ENCODE data around the gene GJB3.
"Not testable (repeated sequence)": the region's sequence is repeated elsewhere in the genome, so short reads cannot be mapped to it uniquely, and the experiment has no call there.

The GJB3 gene

DNA sequence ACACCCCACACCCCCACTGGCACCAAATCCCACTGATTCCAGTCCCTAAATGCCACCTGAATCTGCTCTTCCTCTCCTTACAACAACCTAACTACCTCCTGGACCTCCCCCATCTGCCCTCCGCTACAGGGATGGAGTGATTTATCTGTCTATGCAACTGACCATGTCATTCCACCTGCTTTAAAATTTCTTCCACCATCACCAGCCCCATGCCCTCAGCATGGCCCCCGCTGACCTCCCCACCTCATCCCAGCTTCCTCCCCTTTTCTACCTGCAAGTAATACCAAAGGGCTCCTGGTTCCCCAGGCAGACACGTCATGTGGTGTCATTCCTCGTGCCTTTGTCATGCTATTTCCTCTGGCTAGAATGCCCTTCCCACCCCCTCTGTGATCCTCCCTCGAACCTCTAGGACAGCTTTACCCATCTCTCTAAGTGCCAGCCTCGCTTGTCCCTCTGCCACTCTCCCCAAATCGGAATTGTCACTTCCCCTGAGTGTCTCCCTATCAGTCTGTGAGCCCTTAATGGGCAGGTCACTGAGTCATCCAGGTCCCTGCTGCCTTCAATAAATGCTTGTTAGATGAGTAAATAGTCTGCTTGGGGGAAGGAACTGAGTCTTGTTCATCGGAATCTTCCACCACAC, 17.8 kb upstream of the GJB3 start:
- H3K27ac ChIP-seq, result peak overlapping the region; percentile 89
- DNase-seq (ENCODE audit: low spot score), result peak; percentile 93
- TF ChIP-seq, protein P1, sequence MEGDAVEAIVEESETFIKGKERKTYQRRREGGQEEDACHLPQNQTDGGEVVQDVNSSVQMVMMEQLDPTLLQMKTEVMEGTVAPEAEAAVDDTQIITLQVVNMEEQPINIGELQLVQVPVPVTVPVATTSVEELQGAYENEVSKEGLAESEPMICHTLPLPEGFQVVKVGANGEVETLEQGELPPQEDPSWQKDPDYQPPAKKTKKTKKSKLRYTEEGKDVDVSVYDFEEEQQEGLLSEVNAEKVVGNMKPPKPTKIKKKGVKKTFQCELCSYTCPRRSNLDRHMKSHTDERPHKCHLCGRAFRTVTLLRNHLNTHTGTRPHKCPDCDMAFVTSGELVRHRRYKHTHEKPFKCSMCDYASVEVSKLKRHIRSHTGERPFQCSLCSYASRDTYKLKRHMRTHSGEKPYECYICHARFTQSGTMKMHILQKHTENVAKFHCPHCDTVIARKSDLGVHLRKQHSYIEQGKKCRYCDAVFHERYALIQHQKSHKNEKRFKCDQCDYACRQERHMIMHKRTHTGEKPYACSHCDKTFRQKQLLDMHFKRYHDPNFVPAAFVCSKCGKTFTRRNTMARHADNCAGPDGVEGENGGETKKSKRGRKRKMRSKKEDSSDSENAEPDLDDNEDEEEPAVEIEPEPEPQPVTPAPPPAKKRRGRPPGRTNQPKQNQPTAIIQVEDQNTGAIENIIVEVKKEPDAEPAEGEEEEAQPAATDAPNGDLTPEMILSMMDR (conservative IDR thresholded peaks at IDR 0.05; ENCODE audit: low read depth), result no peak
- ChIA-PET CTCF (interaction anchor here (0.6 to 0.8 kb wide), 2 partner anchors 23 to 612 kb away, joined by 3 read pairs; no protein-coding TSS in a partner anchor), POLR2A (ENCODE audit: low non-redundant PET) (interaction anchor here (0.5 to 0.9 kb wide), 2 partner anchors 16 to 19 kb away, joined by 3 read pairs; no protein-coding TSS in a partner anchor)

DNA sequence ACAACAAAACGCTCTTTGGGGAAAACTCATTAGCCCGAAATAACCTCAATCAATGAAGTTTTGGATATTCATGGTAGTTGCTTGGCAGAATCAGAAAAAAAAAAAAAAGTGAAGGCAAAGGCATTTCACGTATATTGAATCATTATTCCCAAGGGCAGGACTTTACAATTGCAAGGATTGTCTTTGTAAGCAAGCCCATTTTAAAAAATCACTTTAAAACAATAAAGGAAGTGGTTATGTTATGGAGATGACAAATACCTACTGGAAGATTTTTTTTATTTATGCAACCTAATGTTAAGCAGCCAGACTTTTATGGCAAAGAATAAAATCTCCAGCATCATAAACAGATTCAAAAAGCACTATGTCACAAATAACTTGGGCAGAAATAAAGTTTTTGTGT, 12.2 kb upstream of the GJB3 start:
- ChIA-PET CTCF (no interaction called here), POLR2A (ENCODE audit: low non-redundant PET) (no interaction called here)
- DNase-seq (ENCODE audit: low spot score), result no peak
- H3K27ac ChIP-seq, result no peak overlapping the region
- TF ChIP-seq, protein P1 (conservative IDR thresholded peaks at IDR 0.05; ENCODE audit: low read depth), result no peak

DNA sequence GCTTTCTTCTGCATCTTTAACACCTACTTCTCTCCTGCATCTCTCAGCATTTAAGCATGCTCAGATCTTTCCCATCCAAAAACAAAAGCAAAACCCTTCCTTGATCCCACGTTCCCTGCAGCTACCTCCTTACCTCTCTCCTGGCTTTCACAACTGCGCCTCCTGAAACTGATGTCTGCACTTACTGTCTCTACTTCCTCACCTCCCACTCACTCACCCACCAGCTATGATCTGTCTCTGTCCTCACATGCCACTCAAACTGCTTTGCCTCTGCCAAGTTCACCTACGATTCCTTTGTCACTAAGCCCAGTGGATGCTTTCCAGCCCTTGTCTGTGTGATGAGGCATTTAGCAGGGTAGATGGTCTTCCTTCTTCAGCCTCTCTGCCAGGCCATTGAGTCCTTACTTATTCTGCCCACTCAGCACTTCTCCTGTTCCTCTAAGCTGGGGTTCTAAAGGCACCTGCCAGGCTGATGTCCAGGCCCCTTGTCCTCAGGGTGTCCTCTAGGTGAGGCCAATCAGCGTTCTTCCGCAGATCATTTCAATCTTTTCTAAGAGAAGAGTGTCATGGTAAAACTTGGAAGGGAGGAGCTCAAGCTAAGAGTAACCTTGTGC, 10.0 kb upstream of the GJB3 start:
- CTCF ChIA-PET, result interaction anchor here (0.7 to 1.2 kb wide), 3 partner anchors 17 to 81 kb away, joined by 3 to 5 read pairs (median 3); no protein-coding TSS in a partner anchor

DNA sequence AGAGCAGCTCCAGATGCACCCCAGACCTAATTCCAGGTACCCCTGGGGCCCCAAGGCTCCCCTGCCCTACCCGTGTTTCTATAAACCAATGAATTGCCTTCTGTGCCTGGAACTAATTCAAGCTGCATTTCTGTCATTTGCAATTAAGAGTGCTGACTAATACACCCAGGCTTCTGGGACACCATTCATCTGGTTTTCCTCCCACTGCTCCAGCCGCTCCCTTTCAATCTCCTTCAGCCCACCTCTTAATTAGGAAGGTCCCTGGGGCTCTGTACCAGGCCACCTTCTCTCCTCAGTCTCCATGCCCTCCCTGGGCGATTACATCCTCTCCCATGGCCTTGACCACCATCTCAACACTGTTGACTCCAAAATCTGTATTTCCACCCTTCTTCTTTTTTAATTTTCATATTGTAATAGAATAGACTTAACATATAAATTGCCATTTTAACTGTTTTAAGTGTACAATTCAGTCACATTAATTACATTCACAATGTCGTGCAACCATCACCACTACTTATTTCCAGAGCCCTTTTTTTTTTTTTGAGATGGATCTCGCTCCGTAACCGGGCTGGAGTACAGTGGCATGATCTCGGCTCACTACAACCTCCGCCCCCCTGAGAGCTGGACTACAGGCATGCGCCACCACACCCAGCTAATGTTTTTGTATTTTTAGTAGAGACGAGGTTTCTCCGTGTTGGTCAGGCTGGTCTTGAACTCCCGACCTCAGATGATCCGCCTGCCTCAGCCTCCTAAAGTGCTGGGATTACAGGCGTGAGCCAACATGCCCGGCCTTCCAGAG, 9.2 kb upstream of the GJB3 start:
- TF ChIP-seq, protein P1 (conservative IDR thresholded peaks at IDR 0.05; ENCODE audit: low read depth), result no peak

More for the DNA sequence above, 10.0 kb upstream of the GJB3 start:
- TF ChIP-seq, protein P1 (conservative IDR thresholded peaks at IDR 0.05; ENCODE audit: low read depth), result no peak
- no peak for DNase-seq (ENCODE audit: low spot score)
- H3K27ac ChIP-seq, result no peak overlapping the region; the same call in 1 of the 2 replicates
- POLR2A ChIA-PET (ENCODE audit: low non-redundant PET), result no interaction called here

DNA sequence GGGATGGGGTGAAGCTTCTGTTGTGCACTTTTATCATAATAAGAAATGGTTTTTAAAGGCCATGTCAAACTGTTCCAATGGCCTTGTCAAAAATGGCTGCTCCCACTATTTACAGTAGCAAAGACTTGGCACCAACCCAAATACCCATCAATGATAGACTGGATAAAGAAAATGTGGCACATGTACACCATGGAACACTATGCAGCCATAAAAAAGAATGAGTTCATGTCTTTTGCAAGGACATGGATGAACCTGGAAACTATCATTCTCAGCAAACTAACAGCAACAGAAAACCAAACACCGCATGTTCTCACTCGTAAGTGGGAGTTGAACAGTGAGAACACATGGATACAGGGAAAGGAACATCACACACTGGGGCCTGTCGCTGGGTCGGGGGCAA, 7.9 kb upstream of the GJB3 start:
- DNase-seq (ENCODE audit: low spot score); H3K27ac ChIP-seq; CTCF ChIA-PET; POLR2A ChIA-PET (ENCODE audit: low non-redundant PET): not testable (repeated sequence)

More for the DNA sequence above, 9.2 kb upstream of the GJB3 start:
- ChIA-PET POLR2A (ENCODE audit: low non-redundant PET) (no interaction called here), CTCF (interaction anchor here (0.7 to 1.2 kb wide), 2 partner anchors 29 to 81 kb away, joined by 3 to 5 read pairs; no protein-coding TSS in a partner anchor)
- DNase-seq (ENCODE audit: low spot score), result no peak
- no peak overlapping the region; the same call in 1 of the 2 replicates for H3K27ac ChIP-seq

DNA sequence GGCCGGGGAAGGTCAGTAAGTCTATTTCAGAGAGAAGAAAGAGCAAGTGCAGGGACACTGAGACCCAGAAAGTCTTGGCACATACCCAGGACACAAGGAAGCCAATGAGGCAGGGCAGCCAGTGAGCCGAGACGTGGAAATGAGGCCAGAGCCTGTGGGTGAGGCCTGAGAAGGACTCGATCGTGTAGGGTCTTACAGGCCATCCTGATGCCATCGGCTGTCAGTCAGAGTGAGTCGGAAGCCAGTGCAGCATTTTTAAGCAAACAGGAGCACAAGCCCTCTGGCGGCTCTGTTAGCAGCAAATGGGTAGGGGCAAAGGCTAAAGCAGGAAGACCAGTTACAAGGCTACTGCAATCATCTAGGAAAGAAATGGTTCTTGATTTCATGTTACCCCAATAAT, 6.1 kb upstream of the GJB3 start:
- CTCF ChIA-PET, result no interaction called here
- TF ChIP-seq, protein P1 (conservative IDR thresholded peaks at IDR 0.05; ENCODE audit: low read depth), result no peak
- POLR2A ChIA-PET (ENCODE audit: low non-redundant PET), result no interaction called here
- DNase-seq (ENCODE audit: low spot score), result no peak
- no peak overlapping the region for H3K27ac ChIP-seq

Measured in RWPE1 (cell line).